GM21367 (cell line): ENCODE results near the gene ARL15.
"Not testable (repeated sequence)": the region's sequence is repeated elsewhere in the genome, so short reads cannot be mapped to it uniquely, and the experiment has no call there.

Source experiments
- ATAC-seq: cut with Tn5 transposase; IDR thresholded peaks from one replicate; pipeline ENCODE4 v1.9.1; 2021; ENCODE audit not compliant: unreplicated experiment

ARL15 gene

GRCh38 chr5:54049144-54049543 lies 261.2 kb downstream of the ARL15 start:
- ATAC-seq = no peak

- ATAC-seq = no peak
These were observed 265.1 kb downstream of the ARL15 start for GRCh38 chr5:54045077-54045792.

GRCh38 chr5:54044276-54044675 lies 266.1 kb downstream of the ARL15 start:
- not testable (repeated sequence) for ATAC-seq

- ATAC-seq = no peak
These were observed 269.6 kb downstream of the ARL15 start for GRCh38 chr5:54040804-54041203.

- no peak for ATAC-seq
These were observed 270.4 kb downstream of the ARL15 start for GRCh38 chr5:54040018-54040417.

GRCh38 chr5:54037205-54037604 lies 273.2 kb downstream of the ARL15 start:
- ATAC-seq = no peak

- no peak for ATAC-seq
These were observed 279.4 kb downstream of the ARL15 start for GRCh38 chr5:54030981-54031380.

GRCh38 chr5:54024466-54024865 lies 285.9 kb downstream of the ARL15 start:
- ATAC-seq = no peak

- no peak for ATAC-seq
These were observed 288.1 kb downstream of the ARL15 start for GRCh38 chr5:54022223-54022622.

GRCh38 chr5:54021431-54022164 lies 288.8 kb downstream of the ARL15 start:
- ATAC-seq = no peak

GRCh38 chr5:54018438-54018837 lies 291.9 kb downstream of the ARL15 start:
- ATAC-seq = no peak

- no peak for ATAC-seq
These were observed 292.8 kb downstream of the ARL15 start for GRCh38 chr5:54017580-54017979.

GRCh38 chr5:54013556-54014194 lies 296.7 kb downstream of the ARL15 start:
- ATAC-seq = no peak

- ATAC-seq = no peak
These were observed 300.5 kb downstream of the ARL15 start for GRCh38 chr5:54009828-54010227.

GRCh38 chr5:54009357-54009756 lies 301.0 kb downstream of the ARL15 start:
- no peak for ATAC-seq

GRCh38 chr5:54007827-54008777 lies 302.3 kb downstream of the ARL15 start:
- no peak for ATAC-seq

GRCh38 chr5:54004697-54005096 lies 305.7 kb downstream of the ARL15 start:
- ATAC-seq = no peak

- ATAC-seq = no peak
These were observed 307.6 kb downstream of the ARL15 start for GRCh38 chr5:54002779-54003178.

- ATAC-seq = no peak
These were observed 308.2 kb downstream of the ARL15 start for GRCh38 chr5:54001976-54002775.

- no peak for ATAC-seq
These were observed 310.4 kb downstream of the ARL15 start for GRCh38 chr5:54000011-54000410.
